Kidney epithelial cell (primary cell): ENCODE data around the gene RAB10. TPM values are rescaled to one million over a fixed set of nuclear protein-coding genes. Genes with fewer than 3 reads are reported as not detected.

Experiments
- DNase-seq: peaks from one replicate; pipeline ENCODE4 v3.0.0-alpha.2; 2010; ENCODE audit warnings: low read depth
- H3K27me3 ChIP-seq: 2 replicates; pipeline ENCODE4 v1.6.0; 2011; ENCODE audit warnings: low read length; ENCODE audit not compliant: control insufficient read depth, insufficient read depth
- H3K36me3 ChIP-seq: 2 replicates; pipeline ENCODE4 v1.5.1; 2011; ENCODE audit warnings: low read length; ENCODE audit not compliant: control insufficient read depth, insufficient read depth
- H3K4me3 ChIP-seq: 2 replicates; pipeline ENCODE4 v1.5.1; 2011; ENCODE audit warnings: low read depth, mild to moderate bottlenecking, control low read depth, low read length
- CTCF ChIP-seq: IDR thresholded peaks from 2 replicates; pipeline ENCODE4 v1.5.1; 2011; ENCODE audit warnings: mild to moderate bottlenecking, moderate library complexity, low read length, control low read depth, inconsistent platforms; ENCODE audit not compliant: insufficient read depth, poor library complexity, severe bottlenecking
- total RNA-seq: library from RNA; depleted of rRNA; stranded (reverse); fragments of >200 nt; gene quantifications from 2 replicates; pipeline ENCODE4 v1.2.3, GENCODE V29; 2015

Gene RAB10
- total RNA-seq, 1 donor from 2014 or later = 201 TPM

GRCh38 chr2:26170795-26171194, 136.9 kb downstream of the RAB10 start:
- no peak for TF ChIP-seq CTCF
- Histone ChIP-seq H3K4me3 (no peak overlapping the region), H3K36me3 (no peaks in the 10 kb centered on the region), H3K27me3 (peaks cover 30% of the 10 kb centered on the region)
- no peak for DNase-seq

- no peak for DNase-seq
- peak overlapping the region; percentile 24 for H3K4me3 ChIP-seq
- H3K27me3 ChIP-seq = peaks cover 35% of the 10 kb centered on the region
- H3K36me3 ChIP-seq = no peaks in the 10 kb centered on the region
- no peak for TF ChIP-seq CTCF
These were observed 138.4 kb downstream of the RAB10 start for GRCh38 chr2:26172189-26172870.

- no peak for DNase-seq
- no peak for TF ChIP-seq CTCF
- peaks cover 35% of the 10 kb centered on the region for H3K27me3 ChIP-seq
- no peaks in the 10 kb centered on the region for H3K36me3 ChIP-seq
- peak within 1 kb of the TSS; percentile 34 for H3K4me3 ChIP-seq
These were observed 139.2 kb downstream of the RAB10 start, which contains the start of gene GAREM2 for GRCh38 chr2:26172871-26173775. TSS of gene GAREM2 (plus strand) at chr2:26173088. CDS start at chr2:26173221, 133 bp downstream.

- Histone ChIP-seq H3K27me3 (peaks cover 35% of the 10 kb centered on the region), H3K36me3 (no peaks in the 10 kb centered on the region), H3K4me3 (no peak overlapping the region)
- TF ChIP-seq CTCF = no peak
- no peak for DNase-seq
These were observed 140.0 kb downstream of the RAB10 start for GRCh38 chr2:26173776-26174482.

GRCh38 chr2:26174691-26175465, 141.0 kb downstream of the RAB10 start:
- TF ChIP-seq CTCF = no peak
- no peaks in the 10 kb centered on the region for H3K36me3 ChIP-seq
- H3K4me3 ChIP-seq = no peak overlapping the region
- H3K27me3 ChIP-seq = peaks cover 35% of the 10 kb centered on the region
- no peak for DNase-seq
